NCI-H2196 (cell line): Measurements from ENCODE around the gene TLN1.
A peak's percentile ranks its signal among the peaks of the same experiment; 100 is the strongest.

ENCODE experiments used
- DNase-seq: peaks from one replicate; lab custom pipeline; 2025; ENCODE audit not compliant: unreplicated experiment; lab: John Stamatoyannopoulos, UW

The TLN1 gene

GRCh38 chr9:35753466-35753865 lies 21.5 kb upstream of the TLN1 start:
- no peak for DNase-seq

GRCh38 chr9:35750256-35750531 lies 18.2 kb upstream of the TLN1 start:
- no peak for DNase-seq

GRCh38 chr9:35749515-35750255 lies 17.7 kb upstream of the TLN1 start:
- peak; percentile 31 for DNase-seq

- peak; percentile 88 for DNase-seq
Measured at GRCh38 chr9:35748858-35749514, 17.0 kb upstream of the TLN1 start, which contains the start of the genes GBA2 and RGP1. GBA2 (minus strand) TSS chr9:35749228; CDS start chr9:35748704, 524 bp downstream. RGP1 (plus strand) TSS chr9:35749287; CDS start chr9:35749756, 469 bp downstream.

- no peak for DNase-seq
Measured at GRCh38 chr9:35748242-35748857, 16.4 kb upstream of the TLN1 start.

- DNase-seq: no peak
Measured at GRCh38 chr9:35746583-35746982, 14.6 kb upstream of the TLN1 start.

- no peak for DNase-seq
Measured at GRCh38 chr9:35745569-35745968, 13.6 kb upstream of the TLN1 start.

GRCh38 chr9:35743880-35744518 lies 12.0 kb upstream of the TLN1 start:
- no peak for DNase-seq

- no peak for DNase-seq
Measured at GRCh38 chr9:35743452-35743851, 11.5 kb upstream of the TLN1 start.

- DNase-seq: no peak
Measured at GRCh38 chr9:35741740-35742139, 9.7 kb upstream of the TLN1 start.

GRCh38 chr9:35740243-35740642 lies 8.2 kb upstream of the TLN1 start:
- no peak for DNase-seq

GRCh38 chr9:35738924-35739323 lies 6.9 kb upstream of the TLN1 start:
- no peak for DNase-seq

GRCh38 chr9:35738186-35738585 lies 6.2 kb upstream of the TLN1 start:
- DNase-seq: no peak

GRCh38 chr9:35737143-35737542 lies 5.1 kb upstream of the TLN1 start:
- no peak for DNase-seq

GRCh38 chr9:35736201-35736633 lies 4.2 kb upstream of the TLN1 start:
- DNase-seq: peak; percentile 78

- no peak for DNase-seq
Measured at GRCh38 chr9:35734096-35734495, 2.1 kb upstream of the TLN1 start.

- DNase-seq: peak; percentile 42
Measured at GRCh38 chr9:35732800-35733541, 976 bp upstream of the TLN1 start.

GRCh38 chr9:35731415-35732184 lies 395 bp downstream of the TLN1 start:
- no peak for DNase-seq

- no peak for DNase-seq
Measured at GRCh38 chr9:35730486-35730854, 1.5 kb downstream of the TLN1 start.

GRCh38 chr9:35729700-35730485 lies 2.1 kb downstream of the TLN1 start:
- peak; percentile 26 for DNase-seq
